IMR-90 (cell line): ENCODE data around the gene PASD1. TPM values are rescaled to one million over a fixed set of nuclear protein-coding genes. Genes with fewer than 3 reads are reported as not detected.

Experiments used
- ATAC-seq: fragments of 200-7000 bp; cut with Tn5 transposase; 2 replicates; pipeline ENCODE4 v1.9.1; 2020; ENCODE audit warnings: low read depth, mild to moderate bottlenecking, moderate library complexity
- BruUV-seq: library from RNA; stranded (reverse); fragments of 400-500 nt; replicated peaks from 2 replicates; lab custom pipeline; 2021; lab: Mats Ljungman, UMichigan
- CTCF ChIA-PET: fragments of 300-600 bp; formaldehyde crosslinking; extraction: SDS; loops from one replicate; lab custom pipeline; 2021; ENCODE audit warnings: antibody characterized with exemption; lab: Yijun Ruan, JAX
- POLR2A ChIA-PET: fragments of 300-600 bp; sonication (Branson Sonifier 250); formaldehyde crosslinking; loops from one replicate; lab custom pipeline; 2022; ENCODE audit warnings: antibody characterized with exemption; ENCODE audit not compliant: unreplicated experiment; lab: Charles Lee
- DNase-seq: peaks from one replicate; pipeline ENCODE4 v3.0.0; 2013
- H2AFZ ChIP-seq: replicated peaks from 2 replicates; pipeline ENCODE3; 2013; ENCODE audit warnings: low read length, mild to moderate bottlenecking; ENCODE audit not compliant: poor library complexity
- H2AK5ac ChIP-seq: 2 replicates; pipeline ENCODE4 v1.6.1; 2013; ENCODE audit warnings: low read depth, low read length, inconsistent platforms
- H2AK9ac ChIP-seq: replicated peaks from 2 replicates; pipeline ENCODE3; 2013; ENCODE audit warnings: mild to moderate bottlenecking, low read depth, low read length, moderate library complexity; ENCODE audit not compliant: poor library complexity
- H2BK120ac ChIP-seq: 2 replicates; pipeline ENCODE4 v1.6.1; 2013; ENCODE audit warnings: low read depth, low read length, inconsistent platforms
- H2BK15ac ChIP-seq: 3 replicates; pipeline ENCODE4 v1.6.1; 2013; ENCODE audit warnings: low read depth, low read length, inconsistent platforms
- H2BK20ac ChIP-seq: 2 replicates; pipeline ENCODE4 v1.6.1; 2013; ENCODE audit warnings: low read depth, mild to moderate bottlenecking, inconsistent platforms, low read length, moderate library complexity
- H2BK5ac ChIP-seq: 2 replicates; pipeline ENCODE4 v1.6.1; 2013; ENCODE audit warnings: mild to moderate bottlenecking, low read depth, low read length, inconsistent platforms; ENCODE audit not compliant: poor library complexity, severe bottlenecking
- H3K14ac ChIP-seq: replicated peaks from 2 replicates; pipeline ENCODE4 v1.6.1; 2013; ENCODE audit warnings: low read depth, low read length, inconsistent platforms
- H3K18ac ChIP-seq: 2 replicates; pipeline ENCODE4 v1.6.1; 2013; ENCODE audit warnings: low read depth, low read length, control low read depth
- H3K23ac ChIP-seq: 2 replicates; pipeline ENCODE4 v1.6.1; 2013; ENCODE audit warnings: low read depth, low read length, inconsistent platforms
- H3K27ac ChIP-seq: 2 replicates; pipeline ENCODE4 v1.5.1; 2013; ENCODE audit warnings: mild to moderate bottlenecking, control low read depth, low read length; ENCODE audit not compliant: insufficient read depth
- H3K27me3 ChIP-seq: 2 replicates; pipeline ENCODE4 v1.6.1; 2013; ENCODE audit warnings: low read length; ENCODE audit not compliant: control insufficient read depth, insufficient read depth
- H3K36me3 ChIP-seq: 2 replicates; pipeline ENCODE4 v1.6.1; 2013; ENCODE audit warnings: low read length, mixed read lengths; ENCODE audit not compliant: control insufficient read depth, insufficient read depth
- H3K4ac ChIP-seq: 2 replicates; pipeline ENCODE4 v1.6.1; 2013; ENCODE audit warnings: low read depth, low read length, inconsistent platforms
- H3K4me1 ChIP-seq: 2 replicates; pipeline ENCODE4 v1.6.1; 2013; ENCODE audit warnings: low read length, mixed read lengths; ENCODE audit not compliant: control insufficient read depth, insufficient read depth
- H3K4me2 ChIP-seq: 2 replicates; pipeline ENCODE4 v1.6.1; 2013; ENCODE audit warnings: low read depth, mild to moderate bottlenecking, control low read depth, low read length, moderate library complexity
- H3K4me3 ChIP-seq: 2 replicates; pipeline ENCODE4 v1.5.1; 2013; ENCODE audit warnings: low read depth, mild to moderate bottlenecking, control low read depth, low read length, moderate library complexity; ENCODE audit not compliant: insufficient read depth
- H3K56ac ChIP-seq: 2 replicates; pipeline ENCODE4 v1.6.1; 2013; ENCODE audit warnings: low read length, inconsistent platforms; ENCODE audit not compliant: insufficient read depth; ENCODE audit errors: extremely low read depth
- H3K79me1 ChIP-seq, 2 experiments: 2 replicates each; pipeline ENCODE4 v1.6.1; 2013; ENCODE audit warnings: low read length in 2 of 2, inconsistent platforms in 1 of 2, low read depth in 1 of 2
- H3K9ac ChIP-seq: 2 replicates; pipeline ENCODE4 v1.6.1; 2013; ENCODE audit warnings: low read depth, low read length, control low read depth
- H3K9me1 ChIP-seq: 2 replicates; pipeline ENCODE4 v1.6.1; 2013; ENCODE audit warnings: low read length, inconsistent platforms; ENCODE audit not compliant: insufficient read depth
- H3K9me3 ChIP-seq: 2 replicates; pipeline ENCODE4 v1.6.1; 2013; ENCODE audit warnings: low read length; ENCODE audit not compliant: control insufficient read depth, insufficient read depth
- H4K20me1 ChIP-seq: 2 replicates; pipeline ENCODE4 v1.6.1; 2013; ENCODE audit warnings: low read length, inconsistent platforms; ENCODE audit not compliant: insufficient read depth
- H4K5ac ChIP-seq: 2 replicates; pipeline ENCODE4 v1.6.1; 2013; ENCODE audit warnings: mild to moderate bottlenecking, low read depth, low read length, control low read depth
- H4K8ac ChIP-seq, 2 experiments: 2 replicates each; pipeline ENCODE4 v1.6.1; 2013; ENCODE audit warnings: low read depth in 2 of 2, low read length in 2 of 2, control low read depth in 1 of 2, inconsistent platforms in 1 of 2
- H4K91ac ChIP-seq: 2 replicates; pipeline ENCODE4 v1.6.1; 2013; ENCODE audit warnings: low read depth, low read length, inconsistent platforms; ENCODE audit not compliant: insufficient read depth
- CEBPB ChIP-seq: IDR thresholded peaks from 2 replicates; pipeline ENCODE4 v1.6.1; 2012; ENCODE audit warnings: low read depth, low read length, improper control_type of control experiment
- CHD1 ChIP-seq: IDR thresholded peaks from 2 replicates; pipeline ENCODE4 v1.6.1; 2012; ENCODE audit warnings: low read depth, low read length, improper control_type of control experiment
- FOS ChIP-seq: fragments of 150-350 bp; IDR thresholded peaks from 2 replicates; pipeline ENCODE4 v1.6.1; 2016; ENCODE audit warnings: low read depth, low read length
- MAFK ChIP-seq: IDR thresholded peaks from 2 replicates; pipeline ENCODE4 v1.6.1; 2012; ENCODE audit warnings: low read depth, low read length, improper control_type of control experiment
- MXI1 ChIP-seq: IDR thresholded peaks from 2 replicates; pipeline ENCODE4 v1.6.1; 2012; ENCODE audit warnings: low read depth, mild to moderate bottlenecking, low read length, moderate library complexity, borderline replicate concordance
- NFE2L2 ChIP-seq: fragments of 150-350 bp; IDR thresholded peaks from 2 replicates; pipeline ENCODE4 v1.6.1; 2016; ENCODE audit warnings: low read depth, mild to moderate bottlenecking, low read length
- POLR2A ChIP-seq: IDR thresholded peaks from 2 replicates; pipeline ENCODE4 v1.6.1; 2012; ENCODE audit warnings: mild to moderate bottlenecking, low read depth, low read length
- RAD21 ChIP-seq: IDR thresholded peaks from 2 replicates; pipeline ENCODE4 v1.6.1; 2012; ENCODE audit warnings: low read length, improper control_type of control experiment
- RCOR1 ChIP-seq: IDR thresholded peaks from 2 replicates; pipeline ENCODE4 v1.6.1; 2012; ENCODE audit warnings: mild to moderate bottlenecking, low read length, improper control_type of control experiment; ENCODE audit not compliant: insufficient replicate concordance
- RFX5 ChIP-seq: IDR thresholded peaks from 2 replicates; pipeline ENCODE4 v1.8.0; 2012; ENCODE audit warnings: low read depth, mild to moderate bottlenecking, low read length, moderate library complexity
- SMC3 ChIP-seq: fragments of 150-350 bp; IDR thresholded peaks from 2 replicates; pipeline ENCODE4 v1.6.1; 2016; ENCODE audit warnings: low read depth, mild to moderate bottlenecking, antibody characterized with exemption, low read length, moderate library complexity
- WGBS, 2 experiments: methylation state at CpG; one replicate each; pipeline versions ENCODE4 v1.1.5 to v1.1.7; 2013; ENCODE audit warnings: missing lambda C conversion rate in 2 of 2; ENCODE audit not compliant: insufficient read length in 1 of 2; ENCODE audit errors: extremely low coverage in 2 of 2; 5-methylcytosine and 5-hydroxymethylcytosine counted together
- dilution Hi-C: fragments of 300-500 bp; cut with HindIII; formaldehyde crosslinking; loops from one replicate; pipeline ENCODE4 v1.14.3; 2018; ENCODE audit warnings: low sequenced_read_pairs; ENCODE audit not compliant: unreplicated experiment
- in situ Hi-C: fragments of 300-500 bp; cut with MboI; formaldehyde crosslinking; loops from 3 replicates; pipeline ENCODE4 v1.14.3; 2019; ENCODE audit warnings: low sequenced_read_pairs, inconsistent platforms, mixed read lengths
- intact Hi-C: fragments of 100-400 bp; cut with micrococcal nuclease; formaldehyde crosslinking; loops from 2 replicates; pipeline ENCODE4 v1.10.0; 2022
- polyA plus RNA-seq, 3 experiments: library from polyadenylated mRNA; depleted of rRNA; stranded (reverse); fragments of >200 nt; gene quantifications; 2 replicates each; pipeline ENCODE4 v1.2.3, GENCODE V29; 2012; ENCODE audit warnings: low replicate concordance in 1 of 3
- total RNA-seq: library from RNA; depleted of rRNA; stranded (reverse); fragments of >200 nt; gene quantifications from 2 replicates; pipeline ENCODE4 v1.2.3, GENCODE V29; 2012
- TF ChIP-seq, protein P1 (sequence below): conservative IDR thresholded peaks from 2 replicates; pipeline ENCODE4 v1.5.1; 2012; ENCODE audit warnings: mild to moderate bottlenecking, low read depth, low read length, improper control_type of control experiment
- TF ChIP-seq, protein P2 (sequence below): fragments of 150-350 bp; IDR thresholded peaks from 2 replicates; pipeline ENCODE4 v1.6.1; 2017; ENCODE audit warnings: mild to moderate bottlenecking, antibody characterized with exemption, low read length, low read depth
- TF ChIP-seq, protein P3 (sequence below): fragments of 150-350 bp; IDR thresholded peaks from 2 replicates; pipeline ENCODE4 v1.6.1; 2016; ENCODE audit warnings: low read depth, mild to moderate bottlenecking, low read length, moderate library complexity, borderline replicate concordance

PASD1 gene
- total and polyA plus RNA-seq, 2 of the 4 experiments (the other 2 are of a cell fraction): not detected

DNA sequence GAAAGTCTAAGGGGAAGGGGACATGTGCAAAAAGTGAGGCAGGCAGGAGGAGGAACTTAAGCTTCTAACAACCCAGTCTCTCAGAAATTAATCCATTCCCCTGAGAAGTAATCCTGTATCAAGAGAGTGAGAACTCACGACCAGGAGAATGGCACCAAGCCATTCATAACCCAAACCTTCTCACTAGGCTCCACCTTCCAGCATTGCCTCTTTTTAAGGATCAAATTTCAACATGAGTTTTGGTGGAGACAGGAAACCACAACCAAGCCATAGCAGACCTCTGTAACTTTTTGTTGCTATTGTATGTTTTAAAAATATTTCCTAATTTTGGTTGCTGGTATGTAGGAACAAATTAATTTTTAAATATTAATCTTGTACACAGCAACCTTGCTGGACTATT is 32.8 kb downstream of the PASD1 start:
- no peaks in the 10 kb centered on the region for H3K9me3 ChIP-seq
- ChIA-PET POLR2A (no interaction called here), CTCF (no interaction called here)
- no peak overlapping the region for H4K91ac ChIP-seq
- H2BK20ac ChIP-seq: no peak overlapping the region
- intact Hi-C loops (no loop called here), in situ Hi-C loops (no loop called here), dilution Hi-C loops (no loop called here)
- H3K14ac ChIP-seq: no peak overlapping the region
- no peak overlapping the region for H3K4me2 ChIP-seq
- H3K36me3 ChIP-seq: no peaks in the 10 kb centered on the region
- no peak overlapping the region for H3K27ac ChIP-seq
- H3K4me3 ChIP-seq: no peak overlapping the region
- no peaks in the 10 kb centered on the region for H3K9me1 ChIP-seq
- H2AK5ac ChIP-seq: no peak overlapping the region
- BruUV-seq: no TSS peak
- no CpG with 5 or more reads among the region's 1 CpG for WGBS, 2 experiments
- H2BK15ac ChIP-seq: no peak overlapping the region
- ATAC-seq (no peak), DNase-seq (no peak)
- no peak overlapping the region for H3K9ac ChIP-seq
- no peaks in the 10 kb centered on the region for H3K79me1 ChIP-seq
- H2BK5ac ChIP-seq: no peak overlapping the region
- H3K56ac ChIP-seq: no peak overlapping the region
- H2AFZ ChIP-seq: no peak overlapping the region
- H3K27me3 ChIP-seq: no peaks in the 10 kb centered on the region
- H4K20me1 ChIP-seq: no peaks in the 10 kb centered on the region
- no peak overlapping the region for H2BK120ac ChIP-seq
- no peak for TF ChIP-seq MAFK
- TF ChIP-seq CHD1: no peak
- TF ChIP-seq CEBPB: no peak
- TF ChIP-seq RCOR1: no peak
- TF ChIP-seq, protein P1, sequence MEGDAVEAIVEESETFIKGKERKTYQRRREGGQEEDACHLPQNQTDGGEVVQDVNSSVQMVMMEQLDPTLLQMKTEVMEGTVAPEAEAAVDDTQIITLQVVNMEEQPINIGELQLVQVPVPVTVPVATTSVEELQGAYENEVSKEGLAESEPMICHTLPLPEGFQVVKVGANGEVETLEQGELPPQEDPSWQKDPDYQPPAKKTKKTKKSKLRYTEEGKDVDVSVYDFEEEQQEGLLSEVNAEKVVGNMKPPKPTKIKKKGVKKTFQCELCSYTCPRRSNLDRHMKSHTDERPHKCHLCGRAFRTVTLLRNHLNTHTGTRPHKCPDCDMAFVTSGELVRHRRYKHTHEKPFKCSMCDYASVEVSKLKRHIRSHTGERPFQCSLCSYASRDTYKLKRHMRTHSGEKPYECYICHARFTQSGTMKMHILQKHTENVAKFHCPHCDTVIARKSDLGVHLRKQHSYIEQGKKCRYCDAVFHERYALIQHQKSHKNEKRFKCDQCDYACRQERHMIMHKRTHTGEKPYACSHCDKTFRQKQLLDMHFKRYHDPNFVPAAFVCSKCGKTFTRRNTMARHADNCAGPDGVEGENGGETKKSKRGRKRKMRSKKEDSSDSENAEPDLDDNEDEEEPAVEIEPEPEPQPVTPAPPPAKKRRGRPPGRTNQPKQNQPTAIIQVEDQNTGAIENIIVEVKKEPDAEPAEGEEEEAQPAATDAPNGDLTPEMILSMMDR: no peak
- no peak for TF ChIP-seq NFE2L2
- no peak for TF ChIP-seq SMC3
- no peak for TF ChIP-seq FOS
- no peak for TF ChIP-seq MXI1
- TF ChIP-seq POLR2A: no peak
- no peak for TF ChIP-seq RFX5
- no peak for TF ChIP-seq RAD21
- TF ChIP-seq, protein P2, sequence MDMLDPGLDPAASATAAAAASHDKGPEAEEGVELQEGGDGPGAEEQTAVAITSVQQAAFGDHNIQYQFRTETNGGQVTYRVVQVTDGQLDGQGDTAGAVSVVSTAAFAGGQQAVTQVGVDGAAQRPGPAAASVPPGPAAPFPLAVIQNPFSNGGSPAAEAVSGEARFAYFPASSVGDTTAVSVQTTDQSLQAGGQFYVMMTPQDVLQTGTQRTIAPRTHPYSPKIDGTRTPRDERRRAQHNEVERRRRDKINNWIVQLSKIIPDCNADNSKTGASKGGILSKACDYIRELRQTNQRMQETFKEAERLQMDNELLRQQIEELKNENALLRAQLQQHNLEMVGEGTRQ: no peak
- TF ChIP-seq, protein P3, sequence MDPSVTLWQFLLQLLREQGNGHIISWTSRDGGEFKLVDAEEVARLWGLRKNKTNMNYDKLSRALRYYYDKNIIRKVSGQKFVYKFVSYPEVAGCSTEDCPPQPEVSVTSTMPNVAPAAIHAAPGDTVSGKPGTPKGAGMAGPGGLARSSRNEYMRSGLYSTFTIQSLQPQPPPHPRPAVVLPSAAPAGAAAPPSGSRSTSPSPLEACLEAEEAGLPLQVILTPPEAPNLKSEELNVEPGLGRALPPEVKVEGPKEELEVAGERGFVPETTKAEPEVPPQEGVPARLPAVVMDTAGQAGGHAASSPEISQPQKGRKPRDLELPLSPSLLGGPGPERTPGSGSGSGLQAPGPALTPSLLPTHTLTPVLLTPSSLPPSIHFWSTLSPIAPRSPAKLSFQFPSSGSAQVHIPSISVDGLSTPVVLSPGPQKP: no peak
- H3K23ac ChIP-seq: no peak overlapping the region
- H4K5ac ChIP-seq: no peak overlapping the region
- H3K4ac ChIP-seq: no peak overlapping the region
- no peak overlapping the region for H4K8ac ChIP-seq
- H2AK9ac ChIP-seq: no peak overlapping the region
- H3K4me1 ChIP-seq: no peaks in the 10 kb centered on the region
- H3K18ac ChIP-seq: no peak overlapping the region
